Stimulated activated CD4-positive, alpha-beta T cell treated with anti-CD3 and anti-CD28 coated beads, Interleukin-1b, Interleukin-23, amount 100 ng/mL, for 1 hour (primary cell): Measurements from ENCODE around the gene TUBA4A.

Experiments
- DNase-seq, 2 donors: peaks; one replicate each; pipeline ENCODE4 v3.0.0-alpha.2; 2020; ENCODE audit warnings: low read depth in 2 of 2

TUBA4A gene

DNA sequence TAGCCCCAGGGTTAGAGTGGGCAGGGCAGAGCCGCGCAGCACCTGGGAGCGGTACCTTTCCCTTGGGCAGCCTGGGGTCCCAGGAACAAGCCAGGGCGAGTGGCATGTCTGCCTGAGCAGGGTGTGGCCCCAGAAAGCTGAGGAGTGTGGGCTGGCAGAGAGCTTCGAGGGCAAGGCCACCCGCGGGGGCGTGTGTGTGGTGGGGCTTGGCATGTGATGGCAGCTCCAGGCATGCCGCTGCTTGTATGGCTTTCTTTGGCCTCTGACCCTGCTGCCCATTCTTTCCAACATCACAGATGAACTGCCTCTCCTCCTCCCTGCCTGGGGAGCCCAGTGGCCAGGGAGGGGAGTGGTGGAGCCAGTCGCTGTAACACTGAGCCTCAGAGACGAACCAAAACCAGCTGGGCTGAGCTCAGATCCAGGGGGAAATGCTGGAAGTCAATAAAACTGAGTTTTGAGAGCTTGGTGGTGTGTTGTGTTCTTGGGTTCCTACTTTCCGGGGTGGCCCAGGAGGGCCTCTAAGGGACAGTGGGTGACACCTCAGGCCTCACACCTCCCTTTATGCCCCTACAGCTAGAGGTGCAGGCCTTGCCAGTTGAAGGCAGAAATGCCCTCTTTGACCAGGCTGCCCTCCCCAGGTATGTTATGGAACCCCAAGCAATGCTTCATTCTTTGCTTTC, 32.9 kb upstream of the TUBA4A start:
- DNase-seq = no peak

DNA sequence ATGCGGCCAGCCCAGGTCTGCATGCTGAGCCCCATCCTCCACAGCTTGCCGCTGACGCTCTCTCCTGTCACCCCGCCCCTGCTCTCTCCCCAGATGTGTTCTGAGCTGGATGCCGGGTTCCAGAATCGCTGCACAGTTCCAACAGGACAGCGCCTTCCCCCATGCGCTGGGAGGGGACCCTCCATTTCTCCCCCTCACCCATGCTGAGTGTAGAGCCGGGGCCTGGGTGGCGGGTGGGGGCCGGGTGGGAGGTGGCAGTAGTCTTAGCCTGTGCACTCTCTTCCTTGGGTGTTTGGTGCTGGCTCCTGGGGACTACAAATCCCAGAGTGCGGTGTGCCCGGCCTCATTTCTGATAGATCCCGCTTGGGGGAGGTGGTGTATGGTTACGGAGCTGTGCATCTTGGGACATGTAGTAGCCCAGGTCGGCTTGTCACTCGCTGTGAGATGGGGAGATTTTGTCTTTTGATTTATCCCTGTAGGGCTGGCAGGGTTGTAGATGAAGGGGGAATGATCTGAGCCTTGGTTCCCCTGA, 32.2 kb upstream of the TUBA4A start:
- DNase-seq = no peak

DNA sequence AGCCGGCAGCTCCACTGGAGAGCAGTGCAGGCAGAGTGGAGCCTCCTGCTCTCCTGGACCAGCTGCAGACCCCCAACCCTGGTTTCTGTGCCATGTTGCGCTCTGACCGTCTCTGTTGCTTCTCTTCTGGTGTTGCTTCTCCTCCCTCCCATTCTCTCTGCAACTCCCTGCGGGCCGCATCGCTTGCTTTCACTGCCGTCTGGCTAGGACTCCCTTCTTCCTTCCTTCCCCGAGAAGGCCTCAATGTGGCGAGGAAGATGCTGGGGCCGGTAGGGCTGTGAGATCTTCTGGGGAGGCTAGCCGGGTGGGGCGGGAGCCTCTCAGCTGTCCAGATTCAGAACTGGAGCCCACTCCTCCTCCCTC, 31.6 kb upstream of the TUBA4A start:
- DNase-seq = no peak

DNA sequence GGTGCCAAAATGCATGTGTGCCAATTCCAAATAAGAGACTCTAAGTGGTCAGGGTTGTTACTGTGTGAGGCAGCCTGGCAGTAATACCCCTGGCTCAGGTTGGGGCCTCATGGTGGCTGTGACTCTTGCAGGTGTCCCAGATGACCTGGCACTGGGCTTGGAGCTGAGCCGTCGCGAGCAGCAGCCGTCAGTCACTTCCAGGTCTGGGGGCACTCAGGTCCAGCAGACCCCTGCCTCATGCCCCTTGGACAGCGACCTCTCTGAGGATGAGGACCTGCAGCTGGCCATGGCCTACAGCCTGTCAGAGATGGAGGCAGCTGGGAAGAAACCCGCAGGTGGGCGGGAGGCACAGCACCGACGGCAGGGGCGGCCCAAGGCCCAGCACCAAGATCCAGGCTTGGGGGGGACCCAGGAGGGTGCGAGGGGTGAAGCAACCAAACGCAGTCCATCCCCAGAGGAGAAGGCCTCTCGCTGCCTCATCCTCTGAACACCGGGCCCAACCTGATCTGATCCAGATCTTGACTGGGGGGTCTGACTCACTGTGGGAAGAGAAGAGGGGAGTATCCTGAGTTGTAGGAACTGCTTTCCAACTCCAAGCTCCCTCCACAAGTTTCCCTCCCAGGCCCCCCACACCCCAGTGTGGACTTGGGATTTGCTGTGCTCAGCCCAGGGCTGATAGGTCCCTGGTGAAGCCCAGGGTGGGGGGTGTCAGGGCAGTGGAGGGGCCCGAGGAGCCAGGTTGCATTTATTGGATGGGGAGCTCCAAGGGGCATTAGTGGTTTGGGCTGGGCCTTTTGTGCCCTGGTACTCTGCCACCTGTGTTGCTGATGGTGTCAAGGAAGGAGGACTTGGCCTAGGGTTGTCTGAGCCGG, 31.0 kb upstream of the TUBA4A start:
- no peak for DNase-seq

DNA sequence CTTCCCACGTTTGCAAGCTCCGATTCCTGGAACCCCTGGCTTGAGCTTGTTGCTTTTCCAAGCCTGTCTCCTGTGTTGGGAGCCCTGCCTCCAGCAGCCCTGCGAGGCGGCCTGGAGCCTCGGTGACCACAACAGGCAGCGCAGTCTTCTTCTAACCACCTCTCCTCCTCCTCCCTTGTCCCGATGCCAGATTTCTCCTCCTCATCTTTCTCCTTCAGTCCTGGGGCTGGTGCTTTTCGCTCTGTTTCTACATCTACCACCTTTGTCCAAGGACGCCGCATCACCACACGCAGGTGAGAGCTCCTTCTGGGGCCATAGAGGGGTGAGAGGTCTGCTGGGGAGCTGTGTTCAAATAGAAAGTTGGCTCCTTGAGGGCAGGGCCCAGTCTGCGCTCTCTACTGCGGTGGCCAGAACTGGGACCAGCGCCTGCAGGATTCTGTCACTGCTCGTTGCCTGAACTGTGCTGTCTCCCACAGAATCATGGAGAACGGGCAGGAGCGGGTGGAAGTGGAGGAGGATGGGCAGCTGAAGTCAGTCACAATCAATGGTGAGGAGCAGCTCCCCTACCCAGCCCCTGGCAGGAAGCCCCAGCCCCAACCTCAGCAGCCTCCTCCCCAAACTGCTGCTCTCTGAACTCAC, 29.3 kb upstream of the TUBA4A start:
- no peak for DNase-seq

DNA sequence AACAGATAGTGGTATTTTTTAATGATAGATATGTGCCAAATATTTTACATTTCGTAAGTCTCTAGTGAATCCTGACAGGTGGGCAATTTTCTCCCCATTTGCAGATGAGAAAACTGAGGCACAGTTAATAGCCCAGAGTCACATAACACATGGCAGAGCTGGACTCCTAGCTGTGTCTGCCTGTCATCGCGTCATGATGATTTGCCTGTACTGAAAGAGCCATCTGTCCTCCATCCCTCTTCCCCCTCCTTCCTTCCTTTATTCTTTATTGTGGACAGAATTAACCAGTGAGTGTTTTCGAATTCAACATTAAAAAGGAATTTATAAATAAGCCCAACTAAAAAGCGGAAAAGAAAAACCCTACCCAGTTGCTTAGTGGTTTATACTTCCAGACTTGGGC, 28.7 kb upstream of the TUBA4A start:
- no peak for DNase-seq

DNA sequence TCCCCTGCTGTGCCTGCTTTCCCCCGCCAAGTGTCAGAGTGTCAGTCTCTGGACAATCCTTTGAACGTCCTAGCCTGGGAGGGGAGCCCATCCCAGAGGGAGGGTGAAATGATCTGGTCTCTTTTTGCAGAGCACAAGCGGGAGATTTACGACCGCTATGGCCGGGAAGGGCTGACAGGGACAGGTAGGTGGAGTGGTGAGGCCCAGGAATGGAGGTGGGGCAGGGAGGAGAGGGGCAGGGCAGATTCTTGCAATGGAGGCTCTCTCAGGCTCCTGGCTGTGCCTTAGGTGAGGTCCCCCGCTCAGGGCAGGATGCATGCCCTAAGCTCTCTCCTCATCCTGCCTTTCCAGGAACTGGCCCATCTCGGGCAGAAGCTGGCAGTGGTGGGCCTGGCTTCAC, 27.9 kb upstream of the TUBA4A start:
- DNase-seq = no peak

DNA sequence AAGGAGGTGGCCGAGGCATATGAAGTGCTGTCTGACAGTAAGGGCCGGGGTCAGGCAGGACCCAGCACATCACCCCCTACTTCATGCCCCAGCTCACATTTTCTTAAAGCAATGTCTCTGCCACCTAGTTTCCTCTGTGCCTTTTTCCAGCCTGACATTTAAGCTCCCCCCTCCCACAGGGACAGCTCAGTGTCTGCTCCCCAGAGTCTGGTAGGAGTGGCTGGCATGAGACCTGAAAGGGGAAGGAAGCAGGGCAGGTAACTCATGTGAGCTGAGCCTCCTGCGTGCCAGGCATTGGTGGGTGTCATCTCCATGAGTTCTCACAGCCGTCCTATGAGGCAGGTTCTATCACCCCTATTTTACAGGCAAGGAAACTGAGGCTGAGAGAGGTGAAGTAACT, 26.9 kb upstream of the TUBA4A start:
- DNase-seq = no peak

DNA sequence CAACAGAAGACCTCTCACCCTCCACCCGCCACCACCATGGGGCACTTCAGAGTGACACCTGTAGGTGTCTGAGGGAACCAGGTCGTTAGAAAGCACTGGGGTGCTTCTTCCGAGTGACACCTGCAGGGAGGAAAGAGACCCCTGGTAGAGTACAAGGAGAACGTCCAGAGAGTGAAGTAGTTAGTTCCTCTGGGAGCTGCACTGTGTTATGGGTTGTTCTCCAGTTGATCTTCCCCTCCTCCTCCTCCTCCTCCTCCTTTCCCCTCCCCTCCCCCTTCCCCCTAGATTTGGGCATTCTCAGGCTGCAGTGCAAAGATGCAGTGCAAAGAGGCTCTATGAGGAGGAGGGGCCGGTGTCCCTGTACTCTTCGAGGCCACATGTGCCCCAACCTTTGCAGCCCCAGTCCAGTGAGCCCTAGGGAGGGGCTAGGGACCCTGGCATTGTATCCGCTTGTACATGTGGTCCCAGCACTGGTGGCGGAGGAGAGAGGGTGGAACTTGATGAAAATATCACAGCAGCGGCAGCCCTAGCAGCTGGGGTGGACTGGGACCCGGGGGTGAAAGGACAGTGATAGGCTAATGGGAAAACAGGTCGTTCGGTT, 26.3 kb upstream of the TUBA4A start:
- no peak for DNase-seq

DNA sequence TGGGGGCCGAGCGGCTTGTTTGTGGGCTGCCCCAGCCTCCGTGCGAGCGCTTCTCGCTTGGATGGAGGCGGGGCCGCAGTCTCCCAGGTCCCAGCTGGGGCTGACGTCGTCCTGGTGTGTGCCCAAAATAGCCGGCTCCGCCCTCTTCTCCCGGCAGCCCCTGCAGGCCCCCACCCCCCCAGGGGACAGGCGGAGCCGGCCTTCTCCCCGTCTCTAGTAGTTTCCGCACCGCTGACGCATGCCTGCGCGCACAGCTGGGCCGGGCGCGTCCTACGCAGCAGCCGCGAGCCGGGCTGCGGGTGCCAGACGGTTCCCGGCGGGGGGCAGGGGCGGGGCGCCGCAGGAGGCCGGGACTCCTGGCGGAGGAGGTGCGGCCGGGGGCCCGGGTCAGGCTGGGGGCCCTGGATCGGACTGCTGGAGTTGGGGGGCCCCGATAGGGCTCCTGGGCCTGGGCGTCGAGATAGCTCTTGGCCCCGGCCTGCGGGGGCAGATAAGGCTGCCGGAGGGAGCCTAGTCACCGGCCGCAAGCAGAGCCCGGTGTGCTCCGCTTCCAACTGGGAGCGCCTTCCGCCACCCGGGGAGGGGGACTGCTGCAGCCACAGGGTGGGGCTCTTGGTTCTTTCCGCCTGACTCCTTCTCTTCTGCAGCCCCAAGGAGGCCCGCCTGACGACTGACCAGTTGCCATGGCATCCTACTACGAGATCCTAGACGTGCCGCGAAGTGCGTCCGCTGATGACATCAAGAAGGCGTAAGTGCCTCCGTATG, 25.6 kb upstream of the TUBA4A start, which contains the start of gene DNAJB2:
Gene DNAJB2 (plus strand): TSS at position 216 of the 765 bp plus-strand sequence. CDS start 468 bp downstream, at position 684.
- DNase-seq = peak; percentile 95 to 96

DNA sequence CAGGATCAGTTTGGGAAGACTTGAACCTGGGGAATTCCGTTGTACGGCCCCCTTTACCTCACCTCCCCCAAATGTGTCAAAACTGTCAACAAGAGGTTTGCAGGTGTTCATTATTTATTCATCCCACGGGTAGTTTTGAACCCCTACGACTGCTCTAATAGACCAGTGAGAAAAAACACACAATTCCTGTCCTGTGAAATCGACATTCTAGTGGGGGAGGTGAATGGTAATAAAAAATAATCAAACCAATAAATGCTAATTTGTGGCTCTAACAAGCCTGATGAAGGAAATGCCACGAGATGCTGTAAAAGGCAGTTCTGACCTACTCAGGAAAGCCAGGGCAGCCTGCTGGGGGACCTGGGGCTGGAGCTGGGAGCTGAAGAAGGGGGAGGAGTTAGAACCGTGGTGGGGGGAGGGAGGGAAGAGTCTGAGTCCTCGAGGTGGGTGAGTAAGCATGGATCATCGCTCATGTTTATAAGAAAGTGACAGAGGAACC, 25.0 kb upstream of the TUBA4A start:
- no peak for DNase-seq

DNA sequence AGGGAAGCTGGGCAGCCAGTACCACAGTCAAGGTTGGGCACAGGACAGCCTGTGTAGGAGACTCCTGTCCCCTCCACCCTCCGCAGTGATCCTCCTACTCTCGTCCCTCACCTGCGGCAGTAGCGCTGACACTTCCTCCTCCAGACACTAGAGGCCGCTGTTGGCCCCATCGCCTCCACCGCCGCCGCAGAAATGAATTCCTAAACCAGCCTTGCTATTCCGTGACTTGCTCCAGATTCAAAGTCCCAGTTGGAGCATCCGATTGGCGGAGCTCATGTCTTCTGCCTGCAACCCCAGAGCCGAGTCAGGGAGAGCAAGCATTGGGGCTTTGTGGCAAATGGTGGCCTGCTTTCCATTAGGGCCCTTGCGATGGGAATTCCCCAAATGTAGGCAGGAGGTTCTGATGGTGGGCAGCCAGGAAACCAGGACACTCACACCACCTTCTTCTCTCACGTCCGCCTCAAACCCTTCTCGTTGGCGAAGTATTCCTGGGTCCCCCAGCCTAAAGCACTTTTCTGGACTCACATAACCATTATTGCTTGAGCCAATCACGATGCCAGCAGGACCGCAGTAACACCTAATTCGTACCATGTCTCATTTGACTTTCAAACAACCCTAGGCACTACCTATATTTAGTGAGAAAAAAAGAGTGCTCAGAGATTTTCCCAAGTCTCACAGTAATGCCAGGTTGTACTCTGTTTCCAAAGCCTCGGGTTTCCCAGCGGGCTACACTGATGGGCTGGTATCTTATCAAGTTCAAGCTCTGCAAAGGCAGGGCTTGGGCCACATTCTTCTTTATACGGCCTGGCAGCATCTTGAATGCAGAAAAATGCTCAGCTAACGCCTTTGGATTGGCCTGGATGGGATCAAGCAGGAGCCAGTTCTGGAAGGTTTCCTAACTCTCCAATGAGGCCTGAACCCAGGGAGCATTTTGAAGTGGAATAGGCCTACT, 24.3 kb upstream of the TUBA4A start:
- DNase-seq = peak; percentile 42 to 56

DNA sequence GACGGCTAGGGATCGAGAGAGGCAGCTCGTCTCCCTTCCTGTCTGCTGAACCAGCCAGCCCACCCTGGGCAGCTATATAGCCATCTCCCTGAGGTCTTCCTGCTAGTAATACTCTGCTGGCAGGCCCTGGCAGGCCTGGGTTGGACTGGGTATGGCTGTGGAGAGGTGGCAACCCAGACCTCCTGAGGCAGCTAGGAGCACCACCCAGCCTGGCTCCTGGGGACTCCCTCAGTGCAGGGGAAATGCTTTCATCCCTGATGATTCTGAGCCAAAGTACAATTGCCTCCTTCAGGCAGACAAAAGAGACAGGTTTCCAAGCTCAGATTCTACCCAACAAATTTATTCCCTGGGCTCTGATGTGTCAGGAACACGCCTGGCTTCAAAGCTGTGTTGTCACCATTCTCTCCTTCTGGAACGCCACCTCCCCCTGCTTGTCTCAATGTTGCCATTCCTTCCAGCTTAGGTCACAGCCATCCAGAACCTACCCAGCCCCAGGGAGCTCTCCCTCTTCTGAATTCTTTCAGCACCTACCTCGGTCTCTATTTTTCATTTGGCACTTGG, 20.7 kb upstream of the TUBA4A start:
- DNase-seq = no peak

DNA sequence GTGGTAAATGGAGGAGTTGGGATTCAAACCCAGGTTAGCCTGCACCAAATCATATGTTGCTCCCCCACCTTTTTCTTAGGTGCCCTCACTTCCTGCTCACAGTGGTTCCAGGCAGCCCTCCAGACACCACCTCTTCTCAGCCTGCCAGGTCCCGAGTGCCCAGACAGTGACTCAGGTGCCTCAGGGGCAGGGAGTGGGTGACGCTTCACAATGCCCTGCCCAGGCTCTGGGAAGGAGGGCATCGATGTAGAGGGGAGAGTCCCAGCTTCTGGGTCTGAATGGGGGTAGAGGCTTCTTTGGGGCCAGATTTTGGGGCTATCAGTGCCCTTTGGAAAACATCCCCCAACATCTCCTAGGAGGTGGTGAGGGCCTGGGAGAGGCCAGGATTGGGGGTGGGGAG, 20.2 kb upstream of the TUBA4A start:
- no peak for DNase-seq

DNA sequence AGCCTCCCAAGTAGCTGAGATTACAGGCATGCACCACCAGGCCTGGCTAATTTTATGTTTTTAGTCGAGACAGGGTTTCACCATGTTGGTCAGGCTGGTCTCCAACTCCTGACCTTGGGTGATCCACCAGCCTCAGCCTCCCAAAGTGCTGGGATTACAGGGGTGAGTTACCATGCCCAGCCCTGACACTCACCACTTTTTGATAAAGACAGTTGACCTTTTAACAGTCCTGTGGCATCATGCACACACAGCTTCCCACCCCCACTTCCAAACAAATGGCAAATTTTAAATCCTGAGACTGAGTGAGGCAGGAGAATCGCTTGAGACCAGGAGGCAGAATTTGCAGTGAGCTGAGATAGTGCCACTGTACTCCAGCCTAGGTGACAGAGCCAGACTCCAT, 19.3 kb upstream of the TUBA4A start:
- DNase-seq = no peak

DNA sequence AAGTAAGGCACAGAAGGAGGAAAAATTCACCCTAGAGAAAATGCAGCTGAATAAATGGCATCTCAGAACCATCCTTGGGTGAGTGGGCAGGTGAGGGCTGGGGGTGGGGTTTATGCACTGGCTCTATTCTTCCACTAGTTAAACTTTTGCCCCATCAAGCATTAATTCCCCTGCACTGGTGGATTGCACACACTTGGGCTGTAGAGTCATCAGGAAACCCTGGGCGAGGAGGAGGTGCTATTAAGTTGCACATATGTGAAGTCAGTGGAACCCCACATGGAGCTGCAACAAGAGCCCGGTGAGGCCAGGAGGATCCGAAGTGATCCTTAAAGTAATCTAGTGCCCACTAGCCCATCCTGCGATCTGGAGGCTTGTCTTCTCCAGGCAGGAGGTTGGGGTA, 18.6 kb upstream of the TUBA4A start:
- no peak for DNase-seq

DNA sequence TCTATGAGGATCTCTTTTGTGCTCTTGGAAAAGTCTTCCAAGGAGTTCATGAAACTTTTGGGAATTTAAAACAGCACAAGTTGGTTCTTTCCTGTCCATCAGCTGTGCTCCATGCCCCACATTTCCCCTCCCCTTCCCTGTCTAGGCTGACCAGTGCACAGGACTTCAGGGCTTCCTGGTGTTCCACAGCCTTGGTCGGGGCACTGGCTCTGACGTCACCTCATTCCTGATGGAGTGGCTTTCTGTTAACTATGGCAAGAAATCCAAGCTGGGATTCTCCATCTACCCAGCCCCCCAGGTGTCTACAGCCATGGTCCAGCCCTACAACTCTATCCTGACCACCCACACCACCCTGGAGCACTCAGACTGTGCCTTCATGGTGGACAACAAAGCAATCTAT, 17.3 kb upstream of the TUBA4A start:
- no peak for DNase-seq

DNA sequence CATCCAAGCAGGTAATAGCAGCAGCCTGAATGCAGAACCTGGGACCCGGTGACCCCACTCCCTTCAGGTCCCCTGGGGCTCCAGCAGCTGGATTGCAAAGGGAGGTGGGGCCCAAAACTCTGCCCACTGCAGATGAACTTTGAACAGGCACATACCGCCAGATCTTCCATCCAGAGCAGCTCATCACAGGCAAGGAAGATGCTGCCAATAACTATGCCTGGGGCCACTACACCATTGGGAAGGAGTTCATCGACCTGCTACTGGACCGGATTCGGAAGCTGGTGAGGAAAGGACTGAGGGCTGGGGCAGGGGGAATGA, 16.3 kb upstream of the TUBA4A start:
- no peak for DNase-seq

DNA sequence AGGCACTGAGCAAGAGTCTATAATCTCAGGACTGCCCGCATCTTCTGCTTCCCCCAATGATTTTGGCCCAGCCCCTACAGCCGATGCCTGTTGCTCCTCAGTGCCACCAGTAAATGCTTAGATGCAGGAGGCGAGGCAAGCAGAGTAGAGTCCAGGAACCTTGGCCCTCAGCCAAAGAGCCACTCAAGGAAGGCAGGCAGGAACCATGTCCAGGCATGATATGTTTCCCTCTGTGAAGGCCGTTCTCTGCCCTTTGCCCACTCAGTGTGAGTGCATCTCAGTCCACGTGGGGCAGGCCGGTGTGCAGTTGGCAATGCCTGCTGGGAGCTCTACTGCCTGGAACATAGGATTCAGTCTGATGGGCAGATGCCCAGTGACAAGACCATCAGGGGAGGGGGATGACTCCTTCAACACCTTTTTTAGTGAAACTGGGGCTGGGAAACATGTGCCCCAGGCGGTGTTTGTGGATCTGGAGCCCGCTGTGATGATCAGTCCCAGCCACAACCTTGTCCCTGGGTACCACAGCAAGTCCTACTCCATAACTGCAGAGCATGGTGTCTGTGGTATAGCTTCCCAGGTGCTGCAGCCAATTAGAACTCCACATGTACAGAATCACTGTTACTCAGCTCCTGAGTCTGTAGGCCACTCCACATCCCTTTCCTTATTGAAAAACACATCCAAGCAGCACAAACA, 15.8 kb upstream of the TUBA4A start:
- no peak for DNase-seq
